DMS 273 treated with DMSO at 0.1 percent for 48 hours (cell line): ENCODE data around the gene PTPRK.
"Not testable (repeated sequence)": the region's sequence is repeated elsewhere in the genome, so short reads cannot be mapped to it uniquely, and the experiment has no call there.

Experiments used
- DNase-seq: peaks from one replicate; lab custom pipeline; 2025; lab: John Stamatoyannopoulos, UW

PTPRK gene

DNA sequence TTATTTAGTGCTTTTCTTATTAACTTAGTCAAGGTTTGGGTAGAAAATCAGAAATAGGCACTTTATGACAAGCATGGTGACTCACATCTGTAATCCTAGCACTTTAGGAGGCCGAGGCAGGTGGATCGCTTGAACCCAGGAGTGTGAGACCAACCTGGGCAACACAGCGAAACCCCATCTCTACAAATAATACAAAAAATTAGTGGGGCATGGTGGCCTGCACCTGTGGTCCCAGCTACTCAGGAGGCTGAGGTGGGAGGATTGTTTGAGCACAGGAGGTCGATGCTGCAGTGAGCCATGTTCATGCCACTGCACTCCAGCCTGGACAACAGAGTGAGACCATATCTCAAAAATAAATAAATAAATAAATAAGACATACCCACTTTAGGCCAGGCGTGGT, 568.2 kb downstream of the PTPRK start:
- no peak for DNase-seq

GRCh38 chr6:127951172-127951917, 569.1 kb downstream of the PTPRK start:
- no peak for DNase-seq

DNA sequence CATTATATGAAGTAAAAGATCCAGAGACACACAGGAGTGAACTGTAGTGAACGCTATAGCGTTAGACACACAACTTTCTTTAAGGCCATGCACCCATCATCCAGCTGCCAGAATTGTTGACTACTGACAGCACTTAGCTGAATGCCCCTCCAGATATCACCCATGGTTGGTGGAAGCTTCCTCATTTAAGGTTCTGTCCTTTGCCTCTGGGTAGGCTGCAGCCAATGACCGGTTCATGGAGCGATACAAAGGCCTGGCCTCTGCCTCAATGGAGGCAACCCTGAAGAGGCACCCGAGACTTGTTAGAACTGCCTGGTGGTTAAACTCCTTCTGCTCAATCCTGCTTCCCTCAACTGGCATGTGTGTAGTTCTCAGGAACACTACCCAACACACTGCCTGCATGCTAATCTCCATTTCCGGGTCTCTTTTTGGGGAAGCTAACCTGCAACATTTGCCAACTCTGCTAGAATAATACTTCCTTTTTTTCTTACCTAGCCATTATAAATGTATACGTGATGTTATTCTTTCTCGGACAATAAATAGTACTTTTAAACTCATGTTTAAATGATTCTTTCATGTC, 569.7 kb downstream of the PTPRK start:
- DNase-seq: no peak

DNA sequence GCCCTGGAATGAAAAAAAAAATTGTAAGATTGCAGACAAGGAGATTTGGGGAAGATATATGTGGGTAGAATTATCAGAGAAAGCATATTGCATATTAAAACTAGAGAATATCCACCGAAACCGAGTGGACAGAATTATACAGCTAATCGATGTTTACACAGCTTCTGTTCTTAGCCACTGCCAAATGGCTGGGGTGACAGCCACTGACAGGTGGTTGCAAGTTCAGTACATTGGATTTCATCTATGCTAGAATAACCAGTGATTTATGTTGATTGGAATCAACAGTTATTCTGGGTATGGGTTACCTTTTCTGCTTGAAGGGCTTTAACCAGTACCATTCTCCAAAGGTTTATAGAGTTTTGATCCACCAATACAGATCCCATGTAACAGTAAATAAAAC, 571.1 kb downstream of the PTPRK start:
- no peak for DNase-seq

DNA sequence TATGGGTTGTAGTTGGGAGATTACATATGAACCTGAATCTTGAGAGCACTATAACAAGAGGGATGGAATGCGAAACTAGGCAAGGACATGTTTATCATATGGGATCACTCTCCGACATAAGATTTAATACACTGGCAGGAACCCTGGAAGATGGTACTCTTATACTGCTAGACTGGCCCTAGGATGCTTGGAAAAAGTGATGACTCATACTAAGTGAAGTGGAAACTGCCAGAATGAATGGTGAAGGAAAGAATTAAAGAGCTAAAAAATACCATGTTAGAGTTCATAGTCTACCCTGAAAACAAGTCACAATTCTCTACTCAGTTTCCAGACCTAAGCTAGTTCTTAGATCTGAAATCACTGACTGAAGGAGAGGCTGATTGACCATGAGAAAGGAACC, 574.0 kb downstream of the PTPRK start:
- DNase-seq: no peak

GRCh38 chr6:127945434-127946097, 574.8 kb downstream of the PTPRK start:
- DNase-seq: no peak

- no peak for DNase-seq
These were observed 579.2 kb downstream of the PTPRK start for GRCh38 chr6:127941228-127941627.

DNA sequence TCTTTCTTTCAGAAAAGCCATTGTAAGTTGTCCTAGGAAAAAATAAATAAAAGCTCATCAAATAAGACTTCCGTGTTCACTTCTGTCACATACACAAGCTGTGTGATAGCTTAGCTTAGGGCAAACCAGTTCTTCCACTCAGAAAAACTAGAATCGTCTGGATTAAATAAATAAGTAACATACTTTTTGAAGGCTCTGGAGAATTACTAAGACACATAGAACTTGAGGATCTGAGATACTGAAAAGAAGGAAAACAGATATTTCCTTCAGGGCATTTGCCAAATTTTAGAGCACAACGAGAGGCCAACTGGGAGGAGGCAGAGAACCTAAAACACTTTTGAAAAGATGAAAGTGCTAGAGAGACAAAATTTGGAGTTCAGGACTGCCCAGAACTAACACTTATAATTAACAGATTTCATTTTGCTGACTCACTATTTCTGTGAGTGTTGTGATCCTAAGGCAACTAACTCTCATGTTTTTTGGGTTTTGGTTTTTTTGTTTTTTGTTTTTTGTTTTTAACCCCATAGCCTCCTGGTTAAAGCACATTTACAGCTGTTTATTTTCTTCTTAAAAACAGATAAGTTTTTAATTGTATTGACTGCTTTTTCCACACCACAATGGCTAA, 580.8 kb downstream of the PTPRK start:
- no peak for DNase-seq

DNA sequence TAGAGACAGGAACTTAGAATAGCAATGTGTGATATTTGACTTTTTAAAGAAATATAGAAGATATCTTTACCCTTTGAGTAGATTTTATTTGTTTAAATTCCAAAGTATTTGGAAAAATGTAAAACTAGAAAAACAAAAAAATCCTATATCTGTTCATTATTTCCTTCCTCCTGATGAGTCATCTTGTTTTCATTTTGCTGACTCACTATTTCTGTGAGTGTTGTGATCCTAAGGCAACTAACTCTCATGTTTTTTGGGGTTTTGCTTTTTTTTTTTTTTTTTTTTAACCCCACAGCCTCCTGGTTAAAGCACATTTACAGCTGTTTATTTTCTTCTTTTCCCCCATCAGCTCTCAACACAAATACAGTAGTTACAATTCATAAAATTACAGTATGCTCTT, 581.7 kb downstream of the PTPRK start:
- no peak for DNase-seq

DNA sequence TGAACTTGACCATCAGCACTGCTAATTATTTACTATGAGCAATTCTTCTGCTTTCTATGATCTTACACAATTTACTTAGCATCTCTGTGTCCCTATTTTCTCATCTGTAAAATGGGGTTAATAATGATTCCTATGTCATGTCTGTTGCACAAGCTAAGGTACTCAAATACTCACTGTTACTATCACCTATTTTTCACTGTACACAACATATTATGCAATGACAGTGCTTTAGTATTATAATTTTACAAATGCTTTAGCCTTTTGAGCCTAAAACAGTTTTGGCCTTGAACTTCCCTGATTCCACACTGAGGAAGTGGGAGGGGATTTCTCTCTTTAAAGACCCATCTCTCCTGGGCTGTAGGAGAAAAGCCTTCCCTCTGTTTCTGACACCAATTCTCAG, 582.7 kb downstream of the PTPRK start:
- DNase-seq: no peak

GRCh38 chr6:127937102-127937501, 583.3 kb downstream of the PTPRK start:
- no peak for DNase-seq

GRCh38 chr6:127934956-127935355, 585.4 kb downstream of the PTPRK start:
- DNase-seq: no peak

GRCh38 chr6:127933852-127934840, 586.3 kb downstream of the PTPRK start:
- DNase-seq: no peak

GRCh38 chr6:127933137-127933536, 587.3 kb downstream of the PTPRK start:
- no peak for DNase-seq

GRCh38 chr6:127932708-127933107, 587.7 kb downstream of the PTPRK start:
- no peak for DNase-seq

DNA sequence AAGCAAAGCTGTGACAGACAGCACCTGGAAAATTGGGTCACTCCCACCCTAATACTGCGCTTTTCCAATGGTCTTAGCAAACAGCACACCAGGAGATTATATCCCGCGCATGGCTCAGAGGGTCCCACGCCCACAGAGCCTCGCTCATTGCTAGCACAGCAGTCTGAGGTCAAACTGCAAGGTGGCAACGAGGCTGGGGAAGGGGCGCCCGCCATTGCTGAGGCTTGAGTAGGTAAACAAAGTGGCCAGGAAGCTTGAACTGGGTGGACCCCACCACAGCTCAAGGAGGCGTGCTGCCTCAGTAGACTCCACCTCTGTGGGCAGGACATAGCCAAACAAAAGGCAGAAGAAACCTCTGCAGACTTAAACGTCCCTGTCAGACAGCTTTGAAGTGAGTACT, 594.0 kb downstream of the PTPRK start:
- DNase-seq: not testable (repeated sequence)

DNA sequence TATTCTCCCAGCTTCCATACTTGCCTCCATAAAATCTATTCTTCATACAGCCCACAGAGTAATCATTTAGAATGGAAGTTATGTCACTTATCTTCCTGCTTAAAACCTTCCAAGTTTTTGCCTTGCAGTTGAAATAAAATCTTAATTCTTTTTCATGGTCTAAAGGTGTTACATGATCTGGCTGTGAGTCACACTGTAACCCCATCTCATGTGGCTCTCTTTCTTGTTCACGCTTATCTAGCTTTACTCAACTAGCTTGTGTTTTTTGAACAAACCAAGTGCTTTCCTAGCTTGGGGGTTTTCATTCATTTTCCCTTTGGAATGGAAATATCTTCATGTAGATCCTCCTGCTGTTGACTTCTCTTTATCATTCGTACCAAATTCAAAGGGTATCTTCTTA, 596.0 kb downstream of the PTPRK start:
- DNase-seq: no peak

- no peak for DNase-seq
These were observed 596.4 kb downstream of the PTPRK start for GRCh38 chr6:127924031-127924430.

DNA sequence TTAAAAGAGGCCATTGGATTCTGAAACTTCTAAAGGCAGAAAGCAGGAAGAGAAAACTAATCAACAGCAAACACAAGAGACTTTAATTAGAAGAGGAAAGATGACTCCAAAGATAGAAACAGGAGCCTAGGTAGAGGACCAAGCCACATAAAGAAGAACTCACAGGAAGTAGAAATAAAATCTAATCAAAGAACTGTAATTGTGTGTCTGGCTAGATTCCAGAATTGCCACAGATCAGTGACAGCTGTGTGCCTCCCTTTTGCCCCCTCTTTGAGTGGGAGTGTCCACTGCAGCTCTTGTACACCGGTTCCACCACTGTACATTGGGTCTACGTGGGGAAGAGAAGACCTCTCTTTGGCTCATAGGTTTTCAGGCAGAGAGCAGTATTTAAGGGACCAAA, 597.3 kb downstream of the PTPRK start:
- DNase-seq: no peak

DNA sequence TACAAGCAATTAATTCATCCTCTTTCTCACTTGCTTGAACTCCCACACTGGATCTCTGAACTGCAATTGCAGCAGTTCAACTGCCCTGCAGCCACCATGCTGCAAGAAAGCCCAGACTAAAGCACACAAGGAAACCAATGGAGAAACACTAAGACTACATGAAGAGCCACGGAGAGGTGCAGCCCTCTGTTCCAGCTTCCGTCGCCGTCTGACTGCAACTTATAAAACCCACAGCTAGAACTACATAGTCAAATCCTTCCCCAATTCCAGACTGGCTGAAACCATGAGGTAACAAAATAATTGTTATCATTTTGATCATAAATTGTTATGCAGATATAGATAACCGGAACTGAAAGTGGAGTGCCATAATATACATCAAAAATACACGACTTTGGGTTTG, 598.4 kb downstream of the PTPRK start:
- no peak for DNase-seq

DNA sequence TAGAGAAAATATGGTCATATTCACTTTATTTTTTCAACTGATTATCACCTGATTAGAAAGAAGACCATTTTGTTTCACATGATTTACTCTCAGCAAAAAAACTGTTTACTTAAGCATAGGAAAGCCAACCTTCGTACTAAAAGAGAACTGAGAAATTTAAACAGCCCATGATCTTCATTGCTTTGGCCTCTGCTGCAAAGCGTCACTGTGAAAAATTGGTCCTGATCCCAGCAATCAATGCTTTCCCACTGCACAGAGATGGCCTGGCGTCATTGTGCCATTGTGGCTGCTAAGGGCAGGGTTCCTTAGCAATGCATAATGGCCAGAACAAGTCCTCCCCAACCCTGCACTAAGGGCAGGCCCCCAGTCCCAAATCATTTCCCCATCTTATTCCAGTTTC, 599.6 kb downstream of the PTPRK start:
- no peak for DNase-seq
